A549 (cell line): ENCODE results near the gene MORF4L1.

Experiments used
- CBX2 ChIP-seq: fragments of 200-600 bp; sonication (generic); IDR thresholded peaks from 2 replicates; pipeline ENCODE4 v1.6.1; 2016; ENCODE audit warnings: low read depth, mild to moderate bottlenecking, borderline replicate concordance
- ESRRA ChIP-seq: fragments of 150-350 bp; IDR thresholded peaks from 2 replicates; pipeline ENCODE4 v1.6.1; 2014; ENCODE audit warnings: mild to moderate bottlenecking, low read length, borderline replicate concordance
- JUN ChIP-seq, 2 experiments: fragments of >200 bp; sonication (Bioruptor Twin); formaldehyde crosslinking; IDR thresholded peaks; 2 replicates in 1 of 2; 3 replicates in 1 of 2; pipeline ENCODE4 v1.6.1; 2016 to 2017
- MAZ ChIP-seq: fragments of 150-350 bp; IDR thresholded peaks from 2 replicates; pipeline ENCODE4 v1.6.1; 2014; ENCODE audit warnings: antibody characterized with exemption, low read depth, low read length, borderline replicate concordance
- RFX5 ChIP-seq: fragments of 450-650 bp; IDR thresholded peaks from 2 replicates; pipeline ENCODE4 v1.7.1; 2014; ENCODE audit warnings: antibody characterized with exemption, mild to moderate bottlenecking, moderate library complexity
- RNF2 ChIP-seq: fragments of 200-600 bp; sonication (generic); IDR thresholded peaks from 2 replicates; pipeline ENCODE4 v1.6.1; 2016; ENCODE audit warnings: low read depth, mild to moderate bottlenecking, antibody characterized with exemption, moderate library complexity, borderline replicate concordance
- SMC3 ChIP-seq: fragments of >200 bp; sonication (Bioruptor Twin); formaldehyde crosslinking; IDR thresholded peaks from 3 replicates; pipeline ENCODE4 v1.6.1; 2018; ENCODE audit warnings: inconsistent platforms
- TF ChIP-seq, protein P1 (sequence below): fragments of >200 bp; sonication (Bioruptor Twin); formaldehyde crosslinking; IDR thresholded peaks from 3 replicates; pipeline ENCODE4 v1.5.1; 2016
- TF ChIP-seq, protein P2 (sequence below): IDR thresholded peaks from 2 replicates; pipeline ENCODE4 v1.6.1; 2012

DNA sequence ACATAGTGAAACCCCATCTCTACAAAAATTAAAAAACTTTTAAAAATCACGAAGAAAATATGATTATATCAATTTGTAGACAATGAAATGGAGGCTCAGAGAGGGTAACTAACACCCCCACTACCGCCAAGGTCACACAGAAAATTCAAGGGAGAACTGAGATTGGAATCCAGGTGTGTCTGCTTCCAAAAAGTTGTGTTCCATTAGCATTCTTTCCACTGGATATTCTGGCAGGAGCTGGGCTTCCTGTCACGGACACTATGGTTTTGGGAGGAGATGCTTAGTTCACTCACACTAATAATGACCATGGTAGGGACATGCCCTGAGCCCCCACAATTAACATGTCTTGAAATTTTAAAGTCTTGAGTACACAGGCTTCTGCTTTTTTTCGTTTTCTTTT is 43.4 kb downstream of the MORF4L1 start:
- TF ChIP-seq, protein P1, sequence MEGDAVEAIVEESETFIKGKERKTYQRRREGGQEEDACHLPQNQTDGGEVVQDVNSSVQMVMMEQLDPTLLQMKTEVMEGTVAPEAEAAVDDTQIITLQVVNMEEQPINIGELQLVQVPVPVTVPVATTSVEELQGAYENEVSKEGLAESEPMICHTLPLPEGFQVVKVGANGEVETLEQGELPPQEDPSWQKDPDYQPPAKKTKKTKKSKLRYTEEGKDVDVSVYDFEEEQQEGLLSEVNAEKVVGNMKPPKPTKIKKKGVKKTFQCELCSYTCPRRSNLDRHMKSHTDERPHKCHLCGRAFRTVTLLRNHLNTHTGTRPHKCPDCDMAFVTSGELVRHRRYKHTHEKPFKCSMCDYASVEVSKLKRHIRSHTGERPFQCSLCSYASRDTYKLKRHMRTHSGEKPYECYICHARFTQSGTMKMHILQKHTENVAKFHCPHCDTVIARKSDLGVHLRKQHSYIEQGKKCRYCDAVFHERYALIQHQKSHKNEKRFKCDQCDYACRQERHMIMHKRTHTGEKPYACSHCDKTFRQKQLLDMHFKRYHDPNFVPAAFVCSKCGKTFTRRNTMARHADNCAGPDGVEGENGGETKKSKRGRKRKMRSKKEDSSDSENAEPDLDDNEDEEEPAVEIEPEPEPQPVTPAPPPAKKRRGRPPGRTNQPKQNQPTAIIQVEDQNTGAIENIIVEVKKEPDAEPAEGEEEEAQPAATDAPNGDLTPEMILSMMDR, result no peak
- TF ChIP-seq CBX2 (no peak), RNF2 (no peak), RFX5 (no peak), MAZ (no peak), SMC3 (no peak), JUN (IDR thresholded peaks at IDR 0.05) (no peak), ESRRA (no peak)
- TF ChIP-seq, protein P2, sequence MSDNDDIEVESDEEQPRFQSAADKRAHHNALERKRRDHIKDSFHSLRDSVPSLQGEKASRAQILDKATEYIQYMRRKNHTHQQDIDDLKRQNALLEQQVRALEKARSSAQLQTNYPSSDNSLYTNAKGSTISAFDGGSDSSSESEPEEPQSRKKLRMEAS, result no peak
